Measurements from ENCODE around the gene MRPL10.

MRPL10 gene

GRCh38 chr17:47857551-47858455 lies 26.5 kb upstream of the MRPL10 start:
- no peak for DNase-seq (ENCODE audit: low read depth)

- DNase-seq (ENCODE audit: low read depth) = no peak
Observed at GRCh38 chr17:47856830-47857229, 25.5 kb upstream of the MRPL10 start.

- DNase-seq (ENCODE audit: low read depth) = no peak
Observed at GRCh38 chr17:47855737-47856136, 24.4 kb upstream of the MRPL10 start.

GRCh38 chr17:47853616-47854015 lies 22.3 kb upstream of the MRPL10 start:
- no peak for DNase-seq (ENCODE audit: low read depth)

GRCh38 chr17:47852113-47852949 lies 21.0 kb upstream of the MRPL10 start:
- no peak for DNase-seq (ENCODE audit: low read depth)

GRCh38 chr17:47851764-47852112 lies 20.4 kb upstream of the MRPL10 start:
- no peak for DNase-seq (ENCODE audit: low read depth)

GRCh38 chr17:47850692-47851573 lies 19.6 kb upstream of the MRPL10 start, which contains the start of gene SP6:
SP6 (minus strand) TSS chr17:47851163; CDS start chr17:47848429, 2,734 bp downstream.
- DNase-seq (ENCODE audit: low read depth) = peak; percentile 65

GRCh38 chr17:47850373-47850691 lies 19.0 kb upstream of the MRPL10 start:
- no peak for DNase-seq (ENCODE audit: low read depth)

- no peak for DNase-seq (ENCODE audit: low read depth)
Observed at GRCh38 chr17:47848198-47848513, 16.8 kb upstream of the MRPL10 start.

- no peak for DNase-seq (ENCODE audit: low read depth)
Observed at GRCh38 chr17:47847341-47848197, 16.2 kb upstream of the MRPL10 start.

- DNase-seq (ENCODE audit: low read depth) = no peak
Observed at GRCh38 chr17:47846716-47847340, 15.5 kb upstream of the MRPL10 start.

GRCh38 chr17:47845716-47846075 lies 14.4 kb upstream of the MRPL10 start:
- no peak for DNase-seq (ENCODE audit: low read depth)

- DNase-seq (ENCODE audit: low read depth) = no peak
Observed at GRCh38 chr17:47844814-47845715, 13.7 kb upstream of the MRPL10 start.

GRCh38 chr17:47844227-47844626 lies 12.9 kb upstream of the MRPL10 start:
- no peak for DNase-seq (ENCODE audit: low read depth)

GRCh38 chr17:47843391-47843730 lies 12.0 kb upstream of the MRPL10 start:
- no peak for DNase-seq (ENCODE audit: low read depth)

- no peak for DNase-seq (ENCODE audit: low read depth)
Observed at GRCh38 chr17:47841488-47842291, 10.3 kb upstream of the MRPL10 start.

- peak; percentile 75 for DNase-seq (ENCODE audit: low read depth)
Observed at GRCh38 chr17:47840742-47841487, 9.6 kb upstream of the MRPL10 start, which contains the start of gene SCRN2. SCRN2 (minus strand) TSS chr17:47841273; CDS start chr17:47840843, 430 bp downstream.

GRCh38 chr17:47840001-47840741 lies 8.8 kb upstream of the MRPL10 start:
- no peak for DNase-seq (ENCODE audit: low read depth)
